CD14-positive monocyte (primary cell): ENCODE data around the gene XIRP1. TPM values are rescaled to one million over a fixed set of nuclear protein-coding genes. Genes with fewer than 3 reads are reported as not detected.

Source experiments
- DNase-seq, 3 donors: peaks; one replicate each; pipeline ENCODE4 v3.0.0-alpha.2; 2011 to 2022
- H2AFZ ChIP-seq: 2 replicates; pipeline ENCODE4 v1.6.0; 2012; ENCODE audit warnings: mild to moderate bottlenecking, low read depth, low read length, inconsistent platforms; ENCODE audit not compliant: insufficient read depth, poor library complexity, severe bottlenecking
- H3K27ac ChIP-seq, 2 donors: 1 replicate in 1 of 2; 2 replicates in 1 of 2; pipeline ENCODE4 v1.5.1; 2012 to 2013; ENCODE audit warnings: low read length in 2 of 2, control low read depth in 1 of 2, inconsistent platforms in 1 of 2, low read depth in 1 of 2, mild to moderate bottlenecking in 1 of 2
- H3K27me3 ChIP-seq, 2 donors: one replicate each; pipeline versions ENCODE4 v1.6.0 to v1.6.1; 2011 to 2013; ENCODE audit warnings: low read length in 2 of 2; ENCODE audit not compliant: control insufficient read depth in 2 of 2, insufficient read depth in 2 of 2
- H3K36me3 ChIP-seq, 2 donors: replicated peaks in 1 of 2; 1 replicate in 1 of 2; 2 replicates in 1 of 2; pipeline versions ENCODE4 v1.5.1 to v1.6.1; 2012 to 2013; ENCODE audit warnings: low read length in 2 of 2, control low read depth in 1 of 2, inconsistent platforms in 1 of 2, mild to moderate bottlenecking in 1 of 2; ENCODE audit not compliant: insufficient read depth in 2 of 2, control insufficient read depth in 1 of 2
- H3K4me1 ChIP-seq, 2 donors: 1 replicate in 1 of 2; 2 replicates in 1 of 2; pipeline versions ENCODE4 v1.5.1 to v1.6.1; 2012 to 2013; ENCODE audit warnings: low read length in 2 of 2, control low read depth in 1 of 2, inconsistent platforms in 1 of 2, mild to moderate bottlenecking in 1 of 2, moderate library complexity in 1 of 2; ENCODE audit not compliant: insufficient read depth in 2 of 2, control insufficient read depth in 1 of 2
- H3K4me2 ChIP-seq: replicated peaks from 2 replicates; pipeline ENCODE3; 2012; ENCODE audit warnings: low read length, moderate library complexity, mild to moderate bottlenecking; ENCODE audit not compliant: poor library complexity, severe bottlenecking; ENCODE audit errors: extremely low read depth
- H3K4me3 ChIP-seq, 3 experiments: fragments of 200-600 bp in 1 of 3; sonication (generic) in 1 of 3; replicated peaks in 1 of 3; 1 replicate in 2 of 3; 2 replicates in 1 of 3; pipeline ENCODE4 v1.5.1; 2011 to 2013; ENCODE audit warnings: low read length in 3 of 3, mild to moderate bottlenecking in 3 of 3, control low read depth in 2 of 3, low read depth in 2 of 3, inconsistent platforms in 1 of 3, moderate library complexity in 1 of 3
- H3K79me2 ChIP-seq: 2 replicates; pipeline ENCODE4 v1.6.0; 2012; ENCODE audit warnings: mild to moderate bottlenecking, control low read depth, inconsistent platforms, low read length, moderate library complexity; ENCODE audit not compliant: insufficient read depth
- H3K9ac ChIP-seq: 2 replicates; pipeline ENCODE4 v1.6.0; 2017; ENCODE audit warnings: low read length, mild to moderate bottlenecking; ENCODE audit not compliant: insufficient read depth, poor library complexity, severe bottlenecking
- H3K9me3 ChIP-seq, 2 donors: replicated peaks in 1 of 2; 1 replicate in 1 of 2; 2 replicates in 1 of 2; pipeline versions ENCODE4 v1.5.1 to v1.6.1; 2012 to 2013; ENCODE audit warnings: low read length in 2 of 2, control low read depth in 1 of 2; ENCODE audit not compliant: control insufficient read depth in 1 of 2, insufficient read depth in 1 of 2
- H4K20me1 ChIP-seq: 2 replicates; pipeline ENCODE4 v1.6.0; 2012; ENCODE audit warnings: mild to moderate bottlenecking, low read length, control low read depth, moderate library complexity; ENCODE audit not compliant: insufficient read depth
- H3K27ac Mint-ChIP-seq, 7 donors: one replicate each; pipeline ENCODE4 v1.8.0; 2020; ENCODE audit warnings: mild to moderate bottlenecking in 7 of 7, mixed read lengths in 7 of 7, moderate library complexity in 6 of 7, inconsistent platforms in 2 of 7
- H3K27me3 Mint-ChIP-seq, 3 donors: one replicate each; pipeline ENCODE4 v1.8.0; 2021 to 2022; ENCODE audit warnings: low read depth in 3 of 3, mild to moderate bottlenecking in 3 of 3, mixed read lengths in 3 of 3, moderate library complexity in 3 of 3, inconsistent platforms in 1 of 3
- H3K36me3 Mint-ChIP-seq, 2 donors: one replicate each; pipeline ENCODE4 v1.8.0; 2020; ENCODE audit warnings: mixed read lengths in 2 of 2, inconsistent platforms in 1 of 2, mild to moderate bottlenecking in 1 of 2
- H3K4me1 Mint-ChIP-seq: one replicate; pipeline ENCODE4 v1.8.0; 2020; ENCODE audit warnings: mild to moderate bottlenecking, mixed read lengths
- H3K4me3 Mint-ChIP-seq, 2 donors: one replicate each; pipeline ENCODE4 v1.8.0; 2020; ENCODE audit warnings: mild to moderate bottlenecking in 2 of 2, mixed read lengths in 2 of 2, moderate library complexity in 1 of 2
- H3K9me3 Mint-ChIP-seq, 7 donors: one replicate each; pipeline ENCODE4 v1.8.0; 2020 to 2022; ENCODE audit warnings: mixed read lengths in 7 of 7, mild to moderate bottlenecking in 6 of 7, moderate library complexity in 6 of 7, inconsistent platforms in 2 of 7
- WGBS: methylation state at CpG from one replicate; pipeline ENCODE4 v1.1.5; 2013; ENCODE audit warnings: missing lambda C conversion rate; ENCODE audit not compliant: insufficient coverage; 5-methylcytosine and 5-hydroxymethylcytosine counted together
- intact Hi-C, 2 donors: fragments of 100-400 bp; cut with micrococcal nuclease; formaldehyde crosslinking; loops; one replicate each; pipeline versions ENCODE4 v1.15.0 to v1.15.1; 2023
- polyA plus RNA-seq, 3 donors: library from polyadenylated mRNA; depleted of rRNA in 1 of 3; unstranded in 2 of 3; stranded (reverse) in 1 of 3; fragments of 300-500 nt in 2 of 3; fragments of >200 nt in 1 of 3; fragmentation: Illumina TruSeq in 2 of 3; gene quantifications; 1 replicate in 2 of 3; 2 replicates in 1 of 3; pipeline ENCODE4 v1.2.3, GENCODE V29; 2012 to 2021
- TF ChIP-seq, protein P1 (sequence below): fragments of 200-600 bp; IDR thresholded peaks from one replicate; pipeline ENCODE4 v1.8.0; 2022; ENCODE audit warnings: antibody characterized with exemption, mild to moderate bottlenecking

The XIRP1 gene
- polyA plus RNA-seq, 3 donors: not detected

DNA sequence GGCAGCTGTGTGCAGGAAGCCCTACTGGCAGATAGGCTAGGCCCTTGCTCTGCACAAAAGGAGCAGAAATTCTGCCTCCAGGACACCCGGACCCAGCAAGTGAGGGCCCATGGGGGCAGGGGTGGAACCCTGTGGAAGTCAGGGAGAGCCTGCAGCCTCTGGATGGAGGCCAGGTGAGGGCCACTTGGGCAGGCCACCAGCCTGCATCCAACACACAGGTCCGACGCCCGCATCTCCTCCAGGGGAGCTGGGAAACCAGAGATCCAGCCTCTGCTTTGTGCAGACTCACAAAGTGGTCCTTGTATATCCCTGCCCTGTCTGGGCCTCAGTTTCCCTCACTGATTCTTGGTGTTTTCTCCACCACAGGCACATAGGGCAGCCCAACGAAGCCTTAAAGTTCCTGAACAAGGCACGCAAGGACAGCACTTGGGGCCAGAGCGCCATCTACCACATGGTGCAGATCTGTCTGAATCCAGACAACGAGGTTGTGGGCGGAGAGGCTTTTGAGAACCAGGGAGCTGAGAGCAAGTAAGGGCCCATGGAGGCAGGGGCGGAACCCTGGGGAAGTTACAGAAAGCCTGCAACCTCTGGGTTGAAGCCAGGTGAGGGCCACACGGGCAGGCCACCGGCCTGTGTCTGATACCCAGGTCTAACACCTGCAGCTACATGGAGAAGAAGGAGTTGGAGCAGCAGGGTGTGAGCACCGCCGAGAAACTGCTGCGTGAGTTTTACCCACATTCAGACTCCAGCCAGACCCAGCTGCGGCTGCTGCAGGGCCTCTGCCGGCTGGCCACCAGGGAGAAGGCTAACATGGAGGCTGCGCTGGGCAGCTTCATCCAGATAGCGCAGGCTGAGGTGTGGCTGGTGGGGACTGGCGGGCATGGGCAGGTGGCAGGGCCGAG, 55.6 kb downstream of the XIRP1 start:
- no peaks in the 10 kb centered on the region for H3K79me2 ChIP-seq
- Mint-ChIP-seq H3K4me3 (no peak overlapping the region), H3K4me1 (peaks cover 26% of the 10 kb centered on the region), H3K27me3 (peaks cover 0 to 2% (median 1%) of the 10 kb centered on the region in 3 donors), H3K36me3 (peaks cover 19 to 38% of the 10 kb centered on the region in 2 donors), H3K27ac (peak overlapping the region in 2 of 7 donors; percentile 1 to 33), H3K9me3 (peaks cover 0 to 3% (median 0%) of the 10 kb centered on the region in 7 donors)
- peak in 1 of 3 donors; percentile 26 for DNase-seq
- intact Hi-C loops: no loop called here
- H3K27me3 ChIP-seq: no peaks in the 10 kb centered on the region
- no peak overlapping the region for H3K4me3 ChIP-seq
- no peaks in the 10 kb centered on the region for H3K9me3 ChIP-seq
- no peak overlapping the region for H3K4me2 ChIP-seq
- H3K36me3 ChIP-seq: peaks cover 0 to 14% of the 10 kb centered on the region in 2 donors
- H4K20me1 ChIP-seq: peaks cover 43% of the 10 kb centered on the region
- peaks cover 20 to 23% of the 10 kb centered on the region in 2 donors for H3K4me1 ChIP-seq
- H3K27ac ChIP-seq: no peak overlapping the region
- 98% methylated on average over 18 of the region's 21 CpGs for WGBS
- TF ChIP-seq, protein P1, sequence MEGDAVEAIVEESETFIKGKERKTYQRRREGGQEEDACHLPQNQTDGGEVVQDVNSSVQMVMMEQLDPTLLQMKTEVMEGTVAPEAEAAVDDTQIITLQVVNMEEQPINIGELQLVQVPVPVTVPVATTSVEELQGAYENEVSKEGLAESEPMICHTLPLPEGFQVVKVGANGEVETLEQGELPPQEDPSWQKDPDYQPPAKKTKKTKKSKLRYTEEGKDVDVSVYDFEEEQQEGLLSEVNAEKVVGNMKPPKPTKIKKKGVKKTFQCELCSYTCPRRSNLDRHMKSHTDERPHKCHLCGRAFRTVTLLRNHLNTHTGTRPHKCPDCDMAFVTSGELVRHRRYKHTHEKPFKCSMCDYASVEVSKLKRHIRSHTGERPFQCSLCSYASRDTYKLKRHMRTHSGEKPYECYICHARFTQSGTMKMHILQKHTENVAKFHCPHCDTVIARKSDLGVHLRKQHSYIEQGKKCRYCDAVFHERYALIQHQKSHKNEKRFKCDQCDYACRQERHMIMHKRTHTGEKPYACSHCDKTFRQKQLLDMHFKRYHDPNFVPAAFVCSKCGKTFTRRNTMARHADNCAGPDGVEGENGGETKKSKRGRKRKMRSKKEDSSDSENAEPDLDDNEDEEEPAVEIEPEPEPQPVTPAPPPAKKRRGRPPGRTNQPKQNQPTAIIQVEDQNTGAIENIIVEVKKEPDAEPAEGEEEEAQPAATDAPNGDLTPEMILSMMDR: no peak
- H3K9ac ChIP-seq: no peak overlapping the region
- H2AFZ ChIP-seq: no peak overlapping the region

DNA sequence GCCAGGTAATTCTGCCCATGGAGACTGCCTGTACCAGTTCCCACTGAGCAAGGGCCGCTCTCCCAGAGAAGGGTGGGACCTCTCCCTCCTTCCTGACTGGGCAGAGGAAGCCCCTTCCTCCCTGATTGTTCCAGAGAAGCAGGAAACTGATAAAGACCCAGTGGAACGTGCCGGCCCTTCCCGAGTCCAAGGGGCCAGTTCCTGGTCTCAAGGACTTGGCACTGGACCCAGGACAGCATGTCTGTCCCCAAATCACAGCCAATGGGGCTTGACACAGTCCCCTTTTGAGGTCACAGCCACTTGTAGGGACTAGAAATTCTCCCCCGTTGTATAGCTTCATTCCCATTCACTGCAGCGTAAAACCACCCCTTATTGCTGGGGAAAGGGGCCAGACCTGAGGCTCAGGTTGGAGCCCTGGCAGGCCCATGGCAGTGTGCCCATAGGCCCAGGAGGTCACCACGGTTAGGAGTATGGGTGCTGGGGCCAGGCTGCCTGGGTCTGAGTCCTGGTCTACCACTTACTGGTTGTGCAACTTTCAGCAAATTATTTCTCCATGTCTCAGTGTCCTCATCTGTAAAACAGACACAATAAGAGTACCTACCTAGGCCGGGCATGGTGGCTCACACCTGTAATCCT, 57.1 kb downstream of the XIRP1 start:
- intact Hi-C loops: no loop called here
- peaks cover 5 to 8% of the 10 kb centered on the region in 2 donors for H3K4me1 ChIP-seq
- H3K27ac Mint-ChIP-seq: no peak overlapping the region
- H3K4me3 Mint-ChIP-seq: no peak overlapping the region
- no peak overlapping the region for H3K9ac ChIP-seq
- H3K27ac ChIP-seq: no peak overlapping the region
- whole genome bisulfite sequencing: 89% methylated on average over 6 of the region's 8 CpGs
- no peak for DNase-seq
- H4K20me1 ChIP-seq: peaks cover 28% of the 10 kb centered on the region
- TF ChIP-seq, protein P1: no peak
- H3K9me3 ChIP-seq: no peaks in the 10 kb centered on the region
- H2AFZ ChIP-seq: no peak overlapping the region
- no peaks in the 10 kb centered on the region for H3K27me3 ChIP-seq
- H3K4me3 ChIP-seq: no peak overlapping the region
- H3K9me3 Mint-ChIP-seq: peaks cover 0 to 2% (median 0%) of the 10 kb centered on the region in 7 donors
- H3K4me2 ChIP-seq: no peak overlapping the region
- peaks cover 0 to 4% of the 10 kb centered on the region in 2 donors for H3K36me3 ChIP-seq
- H3K79me2 ChIP-seq: no peaks in the 10 kb centered on the region
- H3K27me3 Mint-ChIP-seq: peaks cover 0 to 2% (median 1%) of the 10 kb centered on the region in 3 donors
- peaks cover 12% of the 10 kb centered on the region for H3K4me1 Mint-ChIP-seq
- H3K36me3 Mint-ChIP-seq: peaks cover 17 to 24% of the 10 kb centered on the region in 2 donors
